ENCODE results near the gene CEP112. TPM values are rescaled to one million over a fixed set of nuclear protein-coding genes. Genes with fewer than 3 reads are reported as not detected.

CEP112 gene
- total and polyA plus RNA-seq, 2 donors (not counting 3 experiments of a cell fraction or from before 2014, with no cell fraction given), result 1.5 to 25.3 TPM

- Histone ChIP-seq H3K27ac (ENCODE audit: insufficient read depth, low read depth, low read length) (no peak overlapping the region), H3K9me1 (replicated peaks; ENCODE audit: control insufficient read depth, extremely low read depth, insufficient read depth, low read length) (no peaks in the 10 kb centered on the region), H3K4me1 (ENCODE audit: control insufficient read depth, extremely low read depth, insufficient read depth, low read length) (no peaks in the 10 kb centered on the region), H3K9me3 (replicated peaks; ENCODE audit: control insufficient read depth, insufficient read depth, low read length) (no peaks in the 10 kb centered on the region), H2AFZ (ENCODE audit: low read depth, low read length) (no peak overlapping the region), H3K36me3 (ENCODE audit: control insufficient read depth in 2 of 2, extremely low read depth in 1 of 2, insufficient read depth in 2 of 2, low read length in 2 of 2) (no peaks in the 10 kb centered on the region), H3K4me3 (replicated peaks in 1 of 3; ENCODE audit: insufficient read depth in 1 of 3, low read depth in 1 of 3, low read length in 3 of 3) (no peak overlapping the region), H3K9ac (replicated peaks; ENCODE audit: extremely low read depth, insufficient read depth, low read length) (no peak overlapping the region), H3K79me2 (ENCODE audit: control insufficient read depth, insufficient read depth, low read length) (no peaks in the 10 kb centered on the region), H3K4me2 (ENCODE audit: insufficient read depth, low read length) (no peak overlapping the region), H4K20me1 (replicated peaks; ENCODE audit: control insufficient read depth, extremely low read depth, insufficient read depth, low read length) (no peaks in the 10 kb centered on the region), H3K27me3 (ENCODE audit: control insufficient read depth in 2 of 2, insufficient read depth in 2 of 2, low read length in 2 of 2) (no peaks in the 10 kb centered on the region)
- POLR2A ChIA-PET, result no interaction called here
- no peak for DNase-seq (ENCODE audit: low read depth, low spot score)
- intact Hi-C loops (cut with micrococcal nuclease) (no loop called here), dilution Hi-C loops (cut with MboI; ENCODE audit: extremely low pct_ligation_motif_present, low sequenced_read_pairs) (no loop called here)
- no peak for FAIRE-seq
- TF ChIP-seq MAX (IDR thresholded peaks at IDR 0.05; ENCODE audit: insufficient read depth, insufficient read length), result no peak
- TF ChIP-seq POLR2A (IDR thresholded peaks at IDR 0.05; ENCODE audit: low read depth, low read length), result no peak
- TF ChIP-seq, protein P1, sequence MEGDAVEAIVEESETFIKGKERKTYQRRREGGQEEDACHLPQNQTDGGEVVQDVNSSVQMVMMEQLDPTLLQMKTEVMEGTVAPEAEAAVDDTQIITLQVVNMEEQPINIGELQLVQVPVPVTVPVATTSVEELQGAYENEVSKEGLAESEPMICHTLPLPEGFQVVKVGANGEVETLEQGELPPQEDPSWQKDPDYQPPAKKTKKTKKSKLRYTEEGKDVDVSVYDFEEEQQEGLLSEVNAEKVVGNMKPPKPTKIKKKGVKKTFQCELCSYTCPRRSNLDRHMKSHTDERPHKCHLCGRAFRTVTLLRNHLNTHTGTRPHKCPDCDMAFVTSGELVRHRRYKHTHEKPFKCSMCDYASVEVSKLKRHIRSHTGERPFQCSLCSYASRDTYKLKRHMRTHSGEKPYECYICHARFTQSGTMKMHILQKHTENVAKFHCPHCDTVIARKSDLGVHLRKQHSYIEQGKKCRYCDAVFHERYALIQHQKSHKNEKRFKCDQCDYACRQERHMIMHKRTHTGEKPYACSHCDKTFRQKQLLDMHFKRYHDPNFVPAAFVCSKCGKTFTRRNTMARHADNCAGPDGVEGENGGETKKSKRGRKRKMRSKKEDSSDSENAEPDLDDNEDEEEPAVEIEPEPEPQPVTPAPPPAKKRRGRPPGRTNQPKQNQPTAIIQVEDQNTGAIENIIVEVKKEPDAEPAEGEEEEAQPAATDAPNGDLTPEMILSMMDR (IDR thresholded peaks at IDR 0.05; ENCODE audit: extremely low read depth in 1 of 2, insufficient read depth in 1 of 2, low read depth in 1 of 2, low read length in 2 of 2), result no peak
- no peak for TF ChIP-seq GATA2 (IDR thresholded peaks at IDR 0.05; ENCODE audit: insufficient read depth, insufficient read length, low read depth, low read length)
- no peak for TF ChIP-seq POLR2AphosphoS5 (IDR thresholded peaks at IDR 0.05; ENCODE audit: insufficient read depth, low read depth, low read length)
- TF ChIP-seq MYC (IDR thresholded peaks at IDR 0.05; ENCODE audit: low read depth, low read length), result no peak
- TF ChIP-seq JUN (IDR thresholded peaks at IDR 0.05; ENCODE audit: borderline replicate concordance, insufficient read depth, insufficient read length, low read depth), result no peak
- TF ChIP-seq FOS (IDR thresholded peaks at IDR 0.05; ENCODE audit: borderline replicate concordance, insufficient read depth, low read length), result no peak
- CTCF ChIA-PET, result interaction anchor here (0.6 to 0.7 kb wide), 2 partner anchors 505 to 733 kb away, joined by 3 read pairs; no protein-coding TSS in a partner anchor
- BruUV-seq (replicated peaks), result no TSS peak
Measured at GRCh38 chr17:65994679-65995078, 197.3 kb downstream of the CEP112 start.

Data from endothelial cell of umbilical vein (primary cell).